ENCODE results near the gene SLC44A3.

GRCh38 chr1:94790246-94790645, 29.9 kb upstream of the SLC44A3 start:
- no peak for TF ChIP-seq CTCF (IDR thresholded peaks at IDR 0.05)
- TF ChIP-seq POLR2AphosphoS5 (IDR thresholded peaks at IDR 0.05), result no peak
